Cardiac fibroblast (primary cell): ENCODE data around the gene IGLL5.

ENCODE experiments used
- DNase-seq, 2 donors: peaks; one replicate each; pipeline versions ENCODE4 v3.0.0 to v3.0.0-alpha.2; 2010; ENCODE audit warnings: low read depth in 2 of 2
- H3K4me3 ChIP-seq, 2 donors: replicated peaks in 1 of 2; 1 replicate in 1 of 2; 2 replicates in 1 of 2; pipeline ENCODE4 v1.5.1; 2011; ENCODE audit warnings: low read depth in 2 of 2, low read length in 2 of 2, mild to moderate bottlenecking in 2 of 2, moderate library complexity in 1 of 2
- CTCF ChIP-seq: IDR thresholded peaks from one replicate; pipeline ENCODE4 v1.5.1; 2011; ENCODE audit warnings: low read depth, mild to moderate bottlenecking, low read length, inconsistent platforms

The IGLL5 gene

GRCh38 chr22:22893077-22893805 is 5.6 kb downstream of the IGLL5 start:
- DNase-seq, result no peak
- no peak overlapping the region for H3K4me3 ChIP-seq
- TF ChIP-seq CTCF, result no peak

- no peak for DNase-seq
- TF ChIP-seq CTCF, result no peak
- H3K4me3 ChIP-seq, result no peak overlapping the region
These were observed 6.5 kb downstream of the IGLL5 start for GRCh38 chr22:22893891-22894739.

DNA sequence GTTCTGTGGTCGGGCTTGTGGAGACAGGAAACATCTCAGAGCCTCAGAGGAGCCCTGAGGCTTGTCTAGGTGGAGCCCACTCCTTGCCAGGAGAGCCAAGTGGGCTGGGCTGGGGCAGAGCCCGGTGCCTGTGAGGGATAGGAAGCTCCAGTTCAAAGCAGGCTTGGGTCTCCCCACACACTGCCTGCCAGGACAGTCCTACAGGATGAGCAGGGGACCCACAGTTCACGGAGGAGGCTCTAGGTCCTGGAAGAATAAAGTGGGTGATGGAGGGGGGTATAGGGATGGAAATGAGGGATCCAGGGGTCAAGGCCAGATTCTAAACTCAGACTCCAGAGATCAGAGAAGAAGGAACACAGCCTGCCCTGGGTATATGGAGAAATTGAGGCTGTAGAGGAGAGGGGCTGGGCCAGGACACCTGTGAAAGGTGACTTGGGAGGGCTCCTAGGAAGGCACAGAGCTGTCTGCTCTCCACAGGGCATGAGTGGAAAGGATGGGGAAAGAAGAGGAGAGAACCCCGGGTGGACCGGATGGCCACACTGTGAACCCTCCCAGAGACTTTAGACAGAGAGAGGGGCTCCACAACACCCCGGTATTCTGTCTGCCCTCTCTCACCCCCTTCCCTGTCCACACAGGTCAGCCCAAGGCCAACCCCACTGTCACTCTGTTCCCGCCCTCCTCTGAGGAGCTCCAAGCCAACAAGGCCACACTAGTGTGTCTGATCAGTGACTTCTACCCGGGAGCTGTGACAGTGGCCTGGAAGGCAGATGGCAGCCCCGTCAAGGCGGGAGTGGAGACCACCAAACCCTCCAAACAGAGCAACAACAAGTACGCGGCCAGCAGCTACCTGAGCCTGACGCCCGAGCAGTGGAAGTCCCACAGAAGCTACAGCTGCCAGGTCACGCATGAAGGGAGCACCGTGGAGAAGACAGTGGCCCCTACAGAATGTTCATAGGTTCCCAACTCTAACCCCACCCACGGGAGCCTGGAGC is 7.4 kb downstream of the IGLL5 start:
- no peak for TF ChIP-seq CTCF
- DNase-seq, result no peak
- H3K4me3 ChIP-seq, result no peak overlapping the region

- DNase-seq, result no peak
- no peak for TF ChIP-seq CTCF
- no peak overlapping the region for H3K4me3 ChIP-seq
These were observed 8.3 kb downstream of the IGLL5 start for GRCh38 chr22:22895776-22896445.

- no peak for TF ChIP-seq CTCF
- DNase-seq, result no peak
- H3K4me3 ChIP-seq, result no peak overlapping the region
These were observed 9.0 kb downstream of the IGLL5 start for GRCh38 chr22:22896601-22897000.

DNA sequence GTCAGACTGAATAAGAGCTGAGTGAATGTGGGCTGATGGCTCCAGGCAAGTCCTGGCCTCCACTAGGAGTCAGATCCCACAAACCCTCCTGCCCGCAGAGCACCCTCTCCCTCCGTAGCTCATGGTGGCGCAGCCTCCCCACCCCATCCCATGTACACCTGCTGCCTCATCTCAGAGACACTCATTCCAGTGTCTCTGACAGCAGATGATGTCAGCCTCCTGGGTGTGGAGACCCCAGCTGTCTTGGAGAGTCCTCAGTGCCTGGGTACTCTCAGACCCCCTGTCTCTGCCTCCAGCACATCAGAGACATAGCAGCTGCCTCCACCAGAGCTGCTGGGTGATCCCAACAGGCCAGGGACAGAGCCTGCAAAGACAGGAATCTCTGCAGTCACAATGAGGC is 9.5 kb downstream of the IGLL5 start:
- no peak for DNase-seq
- H3K4me3 ChIP-seq, result no peak overlapping the region
- no peak for TF ChIP-seq CTCF
